ENCODE data around the gene NHSL1.

DNA sequence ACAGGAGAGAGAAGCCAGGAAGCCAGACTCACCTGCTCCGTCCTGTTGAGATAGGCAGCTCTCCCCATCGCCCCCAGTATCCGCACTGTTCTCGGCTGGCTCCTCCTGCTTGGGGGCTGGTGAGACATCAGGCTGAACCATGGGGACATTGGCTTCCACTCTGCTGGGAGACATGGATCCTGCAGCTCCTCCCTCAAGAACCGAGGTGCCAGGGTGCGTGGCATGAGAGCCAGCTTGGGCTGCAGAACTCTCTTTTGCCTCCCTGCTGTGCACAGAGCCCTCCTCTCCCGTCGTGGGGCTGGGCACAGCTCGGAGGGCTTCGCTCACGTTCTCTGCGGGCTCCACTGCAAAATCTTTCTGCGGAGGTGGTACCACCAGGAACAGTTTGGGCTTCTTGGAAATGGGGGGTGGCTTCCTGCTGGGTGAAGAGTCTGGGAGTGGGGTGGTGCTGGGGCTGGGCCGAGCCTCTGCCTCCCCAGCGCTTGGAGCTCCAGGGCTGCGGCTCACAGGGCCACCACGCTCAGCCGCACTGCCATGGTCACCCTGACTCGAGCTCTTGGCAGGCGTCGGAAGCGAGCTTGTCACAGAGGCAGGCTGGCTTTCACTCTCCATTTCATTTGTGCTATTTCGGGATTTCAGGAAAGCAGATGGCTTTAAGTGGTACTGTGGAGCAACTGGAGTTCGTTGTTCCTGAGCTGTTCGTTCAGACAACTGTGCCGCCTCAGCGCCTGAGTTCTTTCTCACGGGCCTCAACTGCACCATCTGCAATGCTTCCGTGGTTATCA is 68.7 kb downstream of the NHSL1 start:
- TF ChIP-seq, protein P1, sequence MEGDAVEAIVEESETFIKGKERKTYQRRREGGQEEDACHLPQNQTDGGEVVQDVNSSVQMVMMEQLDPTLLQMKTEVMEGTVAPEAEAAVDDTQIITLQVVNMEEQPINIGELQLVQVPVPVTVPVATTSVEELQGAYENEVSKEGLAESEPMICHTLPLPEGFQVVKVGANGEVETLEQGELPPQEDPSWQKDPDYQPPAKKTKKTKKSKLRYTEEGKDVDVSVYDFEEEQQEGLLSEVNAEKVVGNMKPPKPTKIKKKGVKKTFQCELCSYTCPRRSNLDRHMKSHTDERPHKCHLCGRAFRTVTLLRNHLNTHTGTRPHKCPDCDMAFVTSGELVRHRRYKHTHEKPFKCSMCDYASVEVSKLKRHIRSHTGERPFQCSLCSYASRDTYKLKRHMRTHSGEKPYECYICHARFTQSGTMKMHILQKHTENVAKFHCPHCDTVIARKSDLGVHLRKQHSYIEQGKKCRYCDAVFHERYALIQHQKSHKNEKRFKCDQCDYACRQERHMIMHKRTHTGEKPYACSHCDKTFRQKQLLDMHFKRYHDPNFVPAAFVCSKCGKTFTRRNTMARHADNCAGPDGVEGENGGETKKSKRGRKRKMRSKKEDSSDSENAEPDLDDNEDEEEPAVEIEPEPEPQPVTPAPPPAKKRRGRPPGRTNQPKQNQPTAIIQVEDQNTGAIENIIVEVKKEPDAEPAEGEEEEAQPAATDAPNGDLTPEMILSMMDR (IDR thresholded peaks at IDR 0.05), result no peak
- TF ChIP-seq POLR2A (IDR thresholded peaks at IDR 0.05), result no peak

Measured in ovary (tissue), 3 donors.